Measurements from ENCODE around the gene IFNL3. TPM values are rescaled to one million over a fixed set of nuclear protein-coding genes. Genes with fewer than 3 reads are reported as not detected.

The IFNL3 gene
- total RNA-seq, 1 donor from 2014 or later: not detected

DNA sequence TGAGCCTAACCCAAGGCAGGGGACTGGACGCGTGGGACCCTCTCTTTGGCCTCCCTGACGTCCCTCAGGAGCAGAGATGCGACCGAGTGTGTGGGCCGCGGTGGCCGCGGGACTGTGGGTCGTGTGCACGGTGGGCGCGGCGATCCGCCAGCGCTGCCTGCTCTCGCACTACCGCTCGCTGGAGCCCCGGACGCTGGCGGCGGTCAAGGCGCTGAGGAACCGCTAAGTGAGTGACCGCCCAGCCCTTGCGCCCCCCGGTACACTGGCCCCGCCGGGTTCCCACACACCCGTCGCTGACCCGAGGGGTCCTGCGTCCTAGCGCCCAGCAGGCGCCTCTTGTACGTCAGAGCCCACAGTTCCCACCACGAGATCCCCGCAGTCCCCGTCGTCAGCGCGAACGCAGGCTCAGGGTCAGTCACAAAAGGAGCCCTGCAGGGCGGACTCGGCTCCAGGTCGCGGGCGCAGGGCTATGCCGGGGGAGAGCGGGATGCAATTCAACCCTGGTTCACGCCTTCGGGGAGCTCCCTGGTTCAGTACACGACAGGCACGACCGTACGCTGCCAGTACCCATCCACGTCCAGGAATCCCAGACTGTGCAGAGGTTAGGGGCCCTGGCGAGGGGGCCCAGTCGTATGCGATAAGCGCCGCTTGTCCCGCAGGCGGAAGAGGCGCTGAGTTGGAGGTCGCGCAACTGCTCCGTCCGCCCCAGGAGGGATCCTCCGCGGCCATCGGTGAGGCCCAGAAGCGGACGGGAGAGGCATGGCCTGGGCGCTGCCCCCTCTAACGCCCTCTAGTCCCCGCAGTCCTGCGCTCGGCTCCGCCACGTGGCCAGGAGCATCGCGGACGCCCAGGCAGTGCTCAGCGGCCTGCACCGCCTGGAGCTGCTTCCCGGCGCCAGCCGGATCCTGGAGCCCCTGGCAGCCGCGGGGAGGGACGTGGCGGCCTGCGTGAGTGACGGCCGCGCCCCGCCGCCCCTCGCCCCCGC lies 19.8 kb upstream of the IFNL3 start:
- DNase-seq (ENCODE audit: low read depth) (no peak), FAIRE-seq (no peak)
- Histone ChIP-seq H3K36me3 (ENCODE audit: control insufficient read depth, insufficient read depth, low read length) (no peaks in the 10 kb centered on the region), H3K27me3 (ENCODE audit: control insufficient read depth, insufficient read depth, low read length) (peaks cover 33% of the 10 kb centered on the region), H3K4me3 (ENCODE audit: low read depth, low read length) (no peak overlapping the region)
- TF ChIP-seq CTCF (IDR thresholded peaks at IDR 0.05; ENCODE audit: insufficient read depth, low read length, severe bottlenecking): no peak

GRCh38 chr19:39263912-39264305 lies 19.1 kb upstream of the IFNL3 start:
- FAIRE-seq (no peak), DNase-seq (ENCODE audit: low read depth) (no peak)
- H3K36me3 ChIP-seq (ENCODE audit: control insufficient read depth, insufficient read depth, low read length): no peaks in the 10 kb centered on the region
- H3K27me3 ChIP-seq (ENCODE audit: control insufficient read depth, insufficient read depth, low read length): peaks cover 33% of the 10 kb centered on the region
- H3K4me3 ChIP-seq (ENCODE audit: low read depth, low read length): no peak overlapping the region
- TF ChIP-seq CTCF (IDR thresholded peaks at IDR 0.05; ENCODE audit: insufficient read depth, low read length, severe bottlenecking): no peak

- DNase-seq (ENCODE audit: low read depth) (no peak), FAIRE-seq (no peak)
- no peak overlapping the region for H3K4me3 ChIP-seq (ENCODE audit: low read depth, low read length)
- no peaks in the 10 kb centered on the region for H3K36me3 ChIP-seq (ENCODE audit: control insufficient read depth, insufficient read depth, low read length)
- no peak for TF ChIP-seq CTCF (IDR thresholded peaks at IDR 0.05; ENCODE audit: insufficient read depth, low read length, severe bottlenecking)
- peaks cover 33% of the 10 kb centered on the region for H3K27me3 ChIP-seq (ENCODE audit: control insufficient read depth, insufficient read depth, low read length)
Observed at GRCh38 chr19:39262496-39262895, 17.7 kb upstream of the IFNL3 start.

GRCh38 chr19:39261704-39262103 lies 16.9 kb upstream of the IFNL3 start:
- FAIRE-seq (no peak), DNase-seq (ENCODE audit: low read depth) (no peak)
- Histone ChIP-seq H3K36me3 (ENCODE audit: control insufficient read depth, insufficient read depth, low read length) (no peaks in the 10 kb centered on the region), H3K27me3 (ENCODE audit: control insufficient read depth, insufficient read depth, low read length) (peaks cover 33% of the 10 kb centered on the region), H3K4me3 (ENCODE audit: low read depth, low read length) (no peak overlapping the region)
- TF ChIP-seq CTCF (IDR thresholded peaks at IDR 0.05; ENCODE audit: insufficient read depth, low read length, severe bottlenecking): no peak

GRCh38 chr19:39257227-39257626 lies 12.4 kb upstream of the IFNL3 start:
- peaks cover 4% of the 10 kb centered on the region for H3K27me3 ChIP-seq (ENCODE audit: control insufficient read depth, insufficient read depth, low read length)
- FAIRE-seq: no peak
- TF ChIP-seq CTCF (IDR thresholded peaks at IDR 0.05; ENCODE audit: insufficient read depth, low read length, severe bottlenecking): no peak

More at GRCh38 chr19:39257227-39257626, 12.4 kb upstream of the IFNL3 start:
- DNase-seq (ENCODE audit: low read depth): no peak
- Histone ChIP-seq H3K4me3 (ENCODE audit: low read depth, low read length) (no peak overlapping the region), H3K36me3 (ENCODE audit: control insufficient read depth, insufficient read depth, low read length) (no peaks in the 10 kb centered on the region)

Data from bronchial epithelial cell (primary cell).